Suprapubic skin (tissue), 3 donors: ENCODE measurements around the gene MDFI.

Experiments used
- CTCF ChIP-seq, 2 donors: fragments of 200-600 bp in 1 of 2; fragments of 450-650 bp in 1 of 2; sonication (generic) in 1 of 2; IDR thresholded peaks; one replicate each; pipeline ENCODE4 v1.5.1; 2016 to 2019; ENCODE audit warnings: antibody characterized with exemption in 2 of 2, mild to moderate bottlenecking in 1 of 2, moderate library complexity in 1 of 2
- EP300 ChIP-seq: sonication (generic); formaldehyde crosslinking; IDR thresholded peaks from one replicate; pipeline ENCODE4 v1.6.1; 2017; ENCODE audit warnings: antibody characterized with exemption
- POLR2A ChIP-seq, 2 donors: fragments of 450-650 bp; IDR thresholded peaks; one replicate each; pipeline ENCODE4 v1.6.1; 2017; ENCODE audit warnings: antibody characterized with exemption in 2 of 2, mild to moderate bottlenecking in 2 of 2, moderate library complexity in 2 of 2

- TF ChIP-seq CTCF (IDR thresholded peaks at IDR 0.05) (no peak), EP300 (no peak), POLR2A (IDR thresholded peaks at IDR 0.05) (no peak)
Observed at GRCh38 chr6:41675992-41676391, 37.7 kb downstream of the MDFI start.
